ENCODE results near the gene NUDT1. TPM values are rescaled to one million over a fixed set of nuclear protein-coding genes. Genes with fewer than 3 reads are reported as not detected.

The NUDT1 gene
- total and polyA plus RNA-seq, 5 donors: 10.6 to 20.7 (median 16.8) TPM

DNA sequence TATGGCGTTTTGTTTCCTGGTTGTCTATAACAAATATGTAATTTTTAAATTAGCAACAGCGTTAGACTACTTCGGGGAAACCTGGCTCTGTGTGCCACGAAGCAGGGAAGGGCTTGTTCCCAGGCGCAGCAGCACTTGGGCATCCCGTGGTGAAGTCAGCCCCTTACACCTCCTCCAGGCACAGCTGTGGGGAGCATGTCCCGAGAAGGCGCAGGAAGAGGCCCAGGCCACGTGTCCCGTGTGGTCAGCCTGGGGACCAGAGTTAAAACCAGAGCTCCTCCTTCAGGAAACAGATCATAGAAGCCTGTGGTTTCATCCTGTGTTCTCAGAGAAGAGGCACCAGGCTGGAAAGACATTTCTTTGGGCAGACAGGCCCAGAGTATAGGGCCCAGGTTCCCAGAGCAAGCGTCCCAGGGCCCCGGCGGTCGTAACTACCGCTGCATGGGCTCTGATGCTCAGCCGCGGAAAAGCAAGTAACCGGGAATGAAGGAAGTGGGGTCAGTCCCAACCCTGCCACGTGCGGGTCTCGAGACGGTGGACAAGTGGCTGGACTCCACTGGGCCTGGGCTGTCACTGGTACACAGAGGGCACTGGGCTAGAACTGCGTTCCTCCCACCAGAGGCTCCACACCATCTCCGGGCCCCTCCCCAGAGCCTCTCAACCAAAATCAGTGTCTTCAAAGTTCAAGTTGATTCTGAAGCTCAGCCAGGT, 7.1 kb downstream of the NUDT1 start:
- WGBS: 29% methylated on average over 24 of the region's 24 CpGs
- DNase-seq (peak; percentile 63 to 85 (median 83)), ATAC-seq (peak; percentile 65 to 71)
- H3K4me1 ChIP-seq (ENCODE audit: control insufficient read depth, insufficient read depth, low read length): no peaks in the 10 kb centered on the region
- H3K4me3 ChIP-seq (ENCODE audit: low read length): no peak overlapping the region
- H3K27ac ChIP-seq (ENCODE audit: low read length): no peak overlapping the region
- intact Hi-C loops (cut with DNase I): loop anchor here in 2 of 4 donors (5.0 to 10.0 kb wide), 3 partner anchors 56 to 98 kb away; no protein-coding TSS in a partner anchor
- no peaks in the 10 kb centered on the region for H3K27me3 ChIP-seq (ENCODE audit: control insufficient read depth, insufficient read depth)
- H3K9me3 ChIP-seq (ENCODE audit: control insufficient read depth, low read length): no peaks in the 10 kb centered on the region

DNA sequence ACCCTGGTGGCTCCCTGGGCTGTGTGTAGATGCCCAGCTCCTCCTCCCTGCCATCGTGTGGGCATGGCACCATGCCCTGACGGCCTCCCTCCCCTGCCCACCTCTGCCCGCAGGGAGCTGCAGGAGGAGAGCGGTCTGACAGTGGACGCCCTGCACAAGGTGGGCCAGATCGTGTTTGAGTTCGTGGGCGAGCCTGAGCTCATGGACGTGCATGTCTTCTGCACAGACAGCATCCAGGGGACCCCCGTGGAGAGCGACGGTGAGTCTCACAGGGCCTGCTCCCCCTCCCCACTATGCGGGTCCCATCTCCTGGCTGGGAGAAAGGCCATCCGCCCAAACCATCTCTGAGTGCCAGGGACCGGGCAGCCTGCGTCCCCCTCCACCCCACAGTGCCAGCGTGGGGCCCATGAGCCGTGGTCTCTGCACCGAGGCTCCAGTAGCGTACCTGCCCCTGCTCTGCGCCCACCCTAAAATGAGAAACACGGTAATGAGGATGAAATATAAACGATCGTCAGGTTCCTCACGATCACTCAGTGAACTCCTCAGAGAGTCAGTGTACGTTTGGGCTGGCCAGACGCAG, 7.8 kb downstream of the NUDT1 start:
- 80% methylated on average over 27 of the region's 27 CpGs for WGBS
- Histone ChIP-seq H3K4me1 (ENCODE audit: control insufficient read depth, insufficient read depth, low read length) (no peaks in the 10 kb centered on the region), H3K27ac (ENCODE audit: low read length) (no peak overlapping the region), H3K27me3 (ENCODE audit: control insufficient read depth, insufficient read depth) (no peaks in the 10 kb centered on the region), H3K4me3 (ENCODE audit: low read length) (no peak overlapping the region), H3K9me3 (ENCODE audit: control insufficient read depth, low read length) (no peaks in the 10 kb centered on the region)
- peak; percentile 2 to 10 for ATAC-seq
- peak in 1 of 3 donors; percentile 49 for DNase-seq
- intact Hi-C loops (cut with DNase I): loop anchor here in 3 of 4 donors (5.0 to 10.0 kb wide), 4 partner anchors 55 to 97 kb away; no protein-coding TSS in a partner anchor

DNA sequence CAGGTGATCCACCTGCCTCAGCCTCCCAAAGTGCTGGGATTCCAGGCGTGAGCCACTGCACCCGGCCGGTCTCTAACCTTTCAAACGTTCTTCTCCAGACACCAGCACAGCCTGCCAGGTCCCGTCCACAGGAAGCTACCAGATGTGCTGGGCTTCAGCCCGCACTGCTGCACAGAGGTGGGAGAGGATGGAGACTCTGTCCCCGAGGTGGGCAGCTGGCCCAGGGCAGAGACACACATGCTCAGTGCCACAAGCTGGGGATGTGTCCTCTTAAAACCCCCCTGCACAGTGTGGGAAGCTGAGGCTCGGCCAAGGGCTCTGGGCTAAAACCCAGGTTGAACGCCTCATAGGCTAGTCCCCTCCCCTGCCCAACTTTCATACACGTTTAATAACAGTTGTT, 9.4 kb downstream of the NUDT1 start:
- ATAC-seq: no peak
- intact Hi-C loops (cut with DNase I): loop anchor here in 1 of 4 donors (10.0 kb wide), 1 partner anchor 83 kb away; no protein-coding TSS in a partner anchor
- H3K4me3 ChIP-seq (ENCODE audit: low read length): no peak overlapping the region
- no peaks in the 10 kb centered on the region for H3K9me3 ChIP-seq (ENCODE audit: control insufficient read depth, low read length)
- no peak overlapping the region for H3K27ac ChIP-seq (ENCODE audit: low read length)
- DNase-seq: no peak
- H3K4me1 ChIP-seq (ENCODE audit: control insufficient read depth, insufficient read depth, low read length): no peaks in the 10 kb centered on the region
- no peaks in the 10 kb centered on the region for H3K27me3 ChIP-seq (ENCODE audit: control insufficient read depth, insufficient read depth)
- 75% methylated on average over 10 of the region's 10 CpGs for WGBS

DNA sequence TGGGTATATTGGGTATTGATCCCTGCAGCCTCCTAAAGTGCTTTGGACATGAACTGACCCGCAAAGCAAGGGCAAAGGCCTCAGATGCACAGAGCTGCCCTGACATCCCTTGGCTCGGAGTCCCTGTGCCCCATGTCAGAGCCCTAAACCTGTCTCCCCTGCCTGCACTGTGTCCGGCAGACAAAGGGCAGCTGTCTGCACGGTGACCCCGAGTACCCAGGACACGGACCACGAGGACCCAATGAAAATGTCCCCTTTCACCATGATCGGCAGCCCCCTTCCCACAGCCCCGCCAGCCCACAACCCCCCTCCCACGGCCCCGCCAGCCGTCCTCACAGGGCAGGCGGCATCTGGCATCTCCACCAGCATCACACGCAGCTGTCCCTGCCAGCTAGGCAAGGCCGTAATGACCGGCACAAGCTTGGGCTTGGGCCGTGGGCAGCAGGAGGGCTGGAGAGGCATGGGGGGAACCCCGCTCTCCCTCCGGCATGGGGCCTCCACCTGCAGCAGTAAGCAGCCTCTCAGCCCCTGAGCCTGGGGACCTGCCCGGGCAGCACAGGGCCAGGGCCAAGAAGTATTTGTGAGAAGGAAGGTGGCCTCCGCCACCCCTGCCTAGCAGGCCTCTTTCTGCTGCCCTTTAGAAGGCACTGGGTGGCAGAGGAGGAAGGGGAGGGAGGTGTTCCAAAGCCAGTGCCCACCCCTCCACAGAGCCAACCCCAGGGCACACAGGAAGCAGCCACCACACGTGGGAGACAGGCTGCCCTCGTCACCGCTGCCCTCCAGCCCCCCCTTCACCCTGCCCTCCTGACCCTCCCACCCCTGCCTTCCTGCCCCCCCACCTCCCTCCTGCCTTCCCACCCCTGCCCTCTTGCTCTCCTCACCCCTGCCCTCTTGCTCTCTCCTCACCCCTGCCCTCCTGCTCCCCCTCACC, 10.1 kb downstream of the NUDT1 start:
- no peak overlapping the region for H3K27ac ChIP-seq (ENCODE audit: low read length)
- DNase-seq: no peak
- no peak overlapping the region for H3K4me3 ChIP-seq (ENCODE audit: low read length)
- no peaks in the 10 kb centered on the region for H3K4me1 ChIP-seq (ENCODE audit: control insufficient read depth, insufficient read depth, low read length)
- H3K9me3 ChIP-seq (ENCODE audit: control insufficient read depth, low read length): no peaks in the 10 kb centered on the region
- no peak for ATAC-seq
- H3K27me3 ChIP-seq (ENCODE audit: control insufficient read depth, insufficient read depth): no peaks in the 10 kb centered on the region
- intact Hi-C loops (cut with DNase I): loop anchor here in 1 of 4 donors (10.0 kb wide), 1 partner anchor 83 kb away; no protein-coding TSS in a partner anchor
- WGBS: 78% methylated on average over 24 of the region's 24 CpGs

DNA sequence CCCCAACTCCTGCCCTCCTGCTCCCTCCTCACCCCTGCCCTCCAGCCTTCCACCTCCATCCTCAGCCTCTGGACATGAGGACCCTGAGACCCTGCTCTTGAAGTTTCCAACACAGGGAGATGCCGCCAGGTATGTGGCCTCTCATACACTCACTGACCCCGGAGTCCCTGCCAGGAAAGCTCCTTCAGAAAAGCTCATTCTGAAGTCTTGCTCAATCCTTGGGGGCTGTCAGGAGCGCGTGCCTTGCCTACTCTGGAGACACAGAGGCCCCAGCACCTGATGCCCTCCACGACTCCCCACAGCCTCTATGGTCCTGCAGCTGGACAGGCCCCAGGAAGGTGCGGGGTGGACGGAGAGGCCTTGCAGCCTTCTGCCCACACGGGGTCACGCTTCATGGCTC, 11.0 kb downstream of the NUDT1 start:
- DNase-seq: no peak
- 94% methylated on average over 9 of the region's 9 CpGs for WGBS
- intact Hi-C loops (cut with DNase I): loop anchor here in 1 of 4 donors (10.0 kb wide), 1 partner anchor 82 kb away; no protein-coding TSS in a partner anchor
- H3K27me3 ChIP-seq (ENCODE audit: control insufficient read depth, insufficient read depth): no peaks in the 10 kb centered on the region
- no peak overlapping the region for H3K27ac ChIP-seq (ENCODE audit: low read length)
- no peaks in the 10 kb centered on the region for H3K4me1 ChIP-seq (ENCODE audit: control insufficient read depth, insufficient read depth, low read length)
- no peak overlapping the region for H3K4me3 ChIP-seq (ENCODE audit: low read length)
- no peak for ATAC-seq
- H3K9me3 ChIP-seq (ENCODE audit: control insufficient read depth, low read length): no peaks in the 10 kb centered on the region

DNA sequence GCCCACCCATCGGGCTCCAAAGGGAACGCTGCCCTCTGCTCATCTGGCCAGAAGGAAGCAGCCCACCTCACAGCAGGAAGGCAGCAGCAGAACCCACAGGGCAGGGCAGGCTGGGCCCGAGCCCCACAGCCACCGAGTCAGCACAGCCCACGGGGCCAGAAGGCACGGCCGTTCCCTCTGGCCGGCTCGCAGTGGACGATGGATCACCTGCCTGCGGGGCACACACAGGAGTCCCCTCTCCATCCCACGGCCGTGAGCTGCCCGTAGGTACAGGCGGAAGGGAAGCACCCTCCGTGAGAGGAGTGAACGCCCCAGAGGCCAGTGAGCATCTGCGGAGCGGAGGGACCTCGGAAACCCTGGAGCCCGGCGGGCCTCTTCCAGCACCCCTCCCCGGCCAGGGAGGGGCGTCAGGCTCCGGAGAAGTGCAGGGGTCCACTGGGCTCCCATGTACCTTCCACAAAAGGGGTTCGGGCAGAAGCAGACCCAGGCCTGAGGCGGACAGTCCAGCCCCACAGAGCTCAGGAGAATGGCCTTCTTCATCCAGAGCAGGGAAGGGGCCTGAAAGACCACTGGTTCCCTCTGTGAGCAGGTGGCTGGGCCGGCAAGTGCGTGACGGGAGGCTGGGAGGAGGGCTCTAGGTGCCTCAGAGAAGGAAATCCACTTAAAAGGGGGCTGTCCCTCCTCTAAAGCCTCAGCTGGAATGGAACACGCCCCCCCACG, 11.7 kb downstream of the NUDT1 start:
- no peaks in the 10 kb centered on the region for H3K9me3 ChIP-seq (ENCODE audit: control insufficient read depth, low read length)
- intact Hi-C loops (cut with DNase I): loop anchor here in 1 of 4 donors (10.0 kb wide), 1 partner anchor 81 kb away; no protein-coding TSS in a partner anchor
- H3K27me3 ChIP-seq (ENCODE audit: control insufficient read depth, insufficient read depth): no peaks in the 10 kb centered on the region
- no peak for DNase-seq
- no peak overlapping the region for H3K27ac ChIP-seq (ENCODE audit: low read length)
- ATAC-seq: no peak
- no peak overlapping the region for H3K4me3 ChIP-seq (ENCODE audit: low read length)
- no peaks in the 10 kb centered on the region for H3K4me1 ChIP-seq (ENCODE audit: control insufficient read depth, insufficient read depth, low read length)
- 93% methylated on average over 32 of the region's 32 CpGs for WGBS

DNA sequence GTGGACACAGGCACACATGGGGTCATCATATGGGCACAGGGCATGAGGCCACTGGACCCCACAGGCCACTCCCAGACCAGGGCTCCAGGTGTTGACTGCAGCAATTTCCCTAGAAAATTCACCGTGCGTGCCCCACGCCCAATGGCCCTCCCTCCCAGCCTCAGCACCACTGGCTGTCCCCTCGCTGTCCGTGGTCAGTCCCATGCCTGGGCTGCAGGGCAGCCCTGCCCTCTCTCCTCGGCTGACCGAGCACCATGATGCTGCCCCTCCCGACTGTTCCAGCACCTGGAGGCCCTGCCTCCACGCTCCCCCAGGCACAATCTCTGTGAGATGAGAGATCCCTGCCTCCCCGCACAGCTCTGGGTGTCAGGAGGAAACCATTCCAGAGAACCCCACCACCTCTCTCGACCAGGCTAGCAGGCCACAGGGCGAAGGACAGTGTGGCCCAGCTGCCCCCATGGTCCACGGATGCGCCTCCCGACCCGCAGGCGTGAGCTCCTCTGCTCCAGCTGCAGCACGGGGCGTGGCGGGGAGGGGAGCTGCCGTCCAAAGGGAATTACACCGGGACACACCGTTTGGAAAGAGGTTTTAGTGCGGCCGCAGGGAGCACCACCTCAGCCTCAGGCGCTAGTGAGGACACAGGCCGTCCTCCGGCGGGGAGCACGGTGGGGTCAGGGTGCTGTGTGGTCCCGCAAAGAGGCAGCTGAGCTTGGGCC, 12.6 kb downstream of the NUDT1 start:
- H3K9me3 ChIP-seq (ENCODE audit: control insufficient read depth, low read length): no peaks in the 10 kb centered on the region
- no peak for ATAC-seq
- DNase-seq: peak in 1 of 3 donors; percentile 33
- H3K27me3 ChIP-seq (ENCODE audit: control insufficient read depth, insufficient read depth): no peaks in the 10 kb centered on the region
- intact Hi-C loops (cut with DNase I): loop anchor here in 1 of 4 donors (10.0 kb wide), 1 partner anchor 80 kb away; no protein-coding TSS in a partner anchor
- no peak overlapping the region for H3K27ac ChIP-seq (ENCODE audit: low read length)
- 93% methylated on average over 31 of the region's 31 CpGs for WGBS
- H3K4me3 ChIP-seq (ENCODE audit: low read length): no peak overlapping the region
- no peaks in the 10 kb centered on the region for H3K4me1 ChIP-seq (ENCODE audit: control insufficient read depth, insufficient read depth, low read length)

DNA sequence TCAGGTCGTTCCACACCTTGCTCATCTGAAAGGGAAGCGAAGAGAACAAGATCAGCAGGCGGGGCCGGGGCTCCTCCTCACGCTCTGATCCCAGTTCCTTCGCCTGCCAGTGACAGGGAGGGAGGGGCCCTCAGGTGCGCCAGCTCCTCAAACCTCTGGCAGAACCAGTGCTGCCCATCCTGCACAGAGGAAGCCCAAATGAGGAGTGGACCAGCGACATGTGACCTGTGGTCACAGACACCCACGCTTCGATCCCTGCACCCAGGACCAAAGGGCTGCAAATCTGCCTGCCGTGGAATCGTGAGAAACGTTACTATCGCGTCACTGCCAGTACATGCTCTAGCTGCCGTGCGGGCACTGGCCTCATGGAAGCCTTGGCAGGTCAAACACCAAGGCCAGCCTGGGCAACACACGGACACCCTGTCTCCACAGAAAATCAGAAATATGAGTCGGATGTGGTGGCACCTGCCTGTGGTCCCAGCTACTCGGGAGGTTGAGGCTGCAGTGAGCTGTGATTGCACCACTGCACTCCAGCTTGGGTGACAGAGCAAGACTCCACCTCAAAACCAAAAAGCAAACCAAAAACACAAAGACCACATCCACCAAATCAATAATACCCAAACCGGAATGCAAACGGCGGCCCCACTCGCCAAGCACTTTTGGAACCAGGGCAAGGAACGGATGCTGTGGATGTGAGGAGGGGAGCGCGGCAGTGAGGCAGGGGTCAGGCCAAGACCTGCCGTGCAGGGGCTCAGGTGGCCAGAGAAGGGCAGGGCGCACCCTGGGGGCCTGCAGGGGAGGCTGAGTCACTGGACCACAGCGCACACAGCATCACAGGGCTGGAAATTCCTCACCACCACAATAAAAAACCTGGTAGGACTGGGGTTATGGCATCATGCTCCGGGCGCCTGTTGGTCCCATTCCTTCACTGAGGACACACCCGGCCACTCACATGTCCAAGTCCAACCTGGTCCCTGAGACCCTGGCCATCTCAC, 13.4 kb downstream of the NUDT1 start:
- intact Hi-C loops (cut with DNase I): loop anchor here in 1 of 4 donors (10.0 kb wide), 1 partner anchor 79 kb away; no protein-coding TSS in a partner anchor
- 94% methylated on average over 33 of the region's 33 CpGs for WGBS
- ATAC-seq (no peak), DNase-seq (peak in 2 of 3 donors; percentile 25 to 33)
- no peaks in the 10 kb centered on the region for H3K9me3 ChIP-seq (ENCODE audit: control insufficient read depth, low read length)
- H3K27me3 ChIP-seq (ENCODE audit: control insufficient read depth, insufficient read depth): no peaks in the 10 kb centered on the region
- no peak overlapping the region for H3K4me3 ChIP-seq (ENCODE audit: low read length)
- no peaks in the 10 kb centered on the region for H3K4me1 ChIP-seq (ENCODE audit: control insufficient read depth, insufficient read depth, low read length)
- no peak overlapping the region for H3K27ac ChIP-seq (ENCODE audit: low read length)

All from right cardiac atrium (tissue), 5 donors.